Liver (tissue), 9 donors: ENCODE data around the gene TPST1. TPM values are rescaled to one million over a fixed set of nuclear protein-coding genes. Genes with fewer than 3 reads are reported as not detected.

ENCODE experiments used
- DNase-seq: peaks from one replicate; pipeline ENCODE4 v3.0.0-alpha.2; 2017; ENCODE audit warnings: low spot score
- H3K27ac ChIP-seq, 2 donors: one replicate each; pipeline ENCODE4 v1.7.0; 2013; ENCODE audit warnings: inconsistent platforms in 2 of 2, low read length in 2 of 2, control low read depth in 1 of 2, low read depth in 1 of 2, mild to moderate bottlenecking in 1 of 2
- H3K27me3 ChIP-seq, 4 donors: one replicate each; pipeline versions ENCODE4 v1.6.1 to v1.7.0; 2013; ENCODE audit warnings: low read length in 3 of 4, inconsistent platforms in 1 of 4, mild to moderate bottlenecking in 1 of 4, moderate library complexity in 1 of 4; ENCODE audit not compliant: control insufficient read depth in 4 of 4, insufficient read depth in 4 of 4
- H3K36me3 ChIP-seq, 4 donors: one replicate each; pipeline versions ENCODE4 v1.6.1 to v1.7.0; 2013; ENCODE audit warnings: low read length in 3 of 4, mild to moderate bottlenecking in 3 of 4, low read depth in 1 of 4, moderate library complexity in 1 of 4; ENCODE audit not compliant: control insufficient read depth in 4 of 4, insufficient read depth in 3 of 4
- H3K4me1 ChIP-seq, 4 donors: one replicate each; pipeline versions ENCODE4 v1.6.1 to v1.7.0; 2013; ENCODE audit warnings: low read length in 3 of 4, mild to moderate bottlenecking in 3 of 4, moderate library complexity in 1 of 4; ENCODE audit not compliant: control insufficient read depth in 4 of 4, insufficient read depth in 4 of 4
- H3K4me3 ChIP-seq, 3 donors: one replicate each; pipeline versions ENCODE4 v1.6.1 to v1.7.0; 2013; ENCODE audit warnings: low read length in 3 of 3, control low read depth in 1 of 3, low read depth in 1 of 3, mild to moderate bottlenecking in 1 of 3
- H3K9ac ChIP-seq, 2 donors: one replicate each; pipeline ENCODE4 v1.7.0; 2013; ENCODE audit warnings: low read length in 2 of 2, mild to moderate bottlenecking in 2 of 2, moderate library complexity in 2 of 2, control low read depth in 1 of 2, low read depth in 1 of 2
- H3K9me3 ChIP-seq, 4 donors: one replicate each; pipeline versions ENCODE4 v1.6.1 to v1.7.0; 2013; ENCODE audit warnings: low read length in 3 of 4; ENCODE audit not compliant: control insufficient read depth in 4 of 4
- EGR1 ChIP-seq, 2 donors: IDR thresholded peaks; 2 replicates each; pipeline ENCODE4 v1.6.1; 2016 to 2018; ENCODE audit warnings: antibody characterized with exemption in 2 of 2, low read depth in 2 of 2
- FOXA1 ChIP-seq: IDR thresholded peaks from 2 replicates; pipeline ENCODE4 v1.6.1; 2016; ENCODE audit warnings: antibody characterized with exemption
- FOXA2 ChIP-seq: IDR thresholded peaks from 2 replicates; pipeline ENCODE4 v1.6.1; 2016; ENCODE audit warnings: antibody characterized with exemption
- GABPA ChIP-seq, 2 donors: IDR thresholded peaks in 1 of 2; conservative IDR thresholded peaks in 1 of 2; 2 replicates each; pipeline ENCODE4 v1.6.1; 2016; ENCODE audit warnings: antibody characterized with exemption in 2 of 2, mild to moderate bottlenecking in 1 of 2, moderate library complexity in 1 of 2
- HNF4A ChIP-seq, 2 donors: conservative IDR thresholded peaks; 2 replicates each; pipeline ENCODE4 v1.6.1; 2016; ENCODE audit warnings: antibody characterized with exemption in 2 of 2, mild to moderate bottlenecking in 2 of 2
- NR2F2 ChIP-seq: IDR thresholded peaks from 2 replicates; pipeline ENCODE4 v1.6.1; 2016; ENCODE audit warnings: antibody characterized with exemption
- RAD21 ChIP-seq, 2 donors: IDR thresholded peaks; 2 replicates each; pipeline ENCODE4 v1.6.1; 2016; ENCODE audit warnings: antibody characterized with exemption in 2 of 2, mild to moderate bottlenecking in 2 of 2
- RXRA ChIP-seq, 2 donors: IDR thresholded peaks; 2 replicates each; pipeline ENCODE4 v1.6.1; 2017 to 2018; ENCODE audit warnings: antibody characterized with exemption in 2 of 2, mild to moderate bottlenecking in 1 of 2
- SP1 ChIP-seq: IDR thresholded peaks from 2 replicates; pipeline ENCODE4 v1.6.1; 2018; ENCODE audit warnings: antibody characterized with exemption, mild to moderate bottlenecking
- TAF1 ChIP-seq: conservative IDR thresholded peaks from 2 replicates; pipeline ENCODE4 v1.6.1; 2016; ENCODE audit warnings: antibody characterized with exemption, mild to moderate bottlenecking
- ZBTB33 ChIP-seq: IDR thresholded peaks from 2 replicates; pipeline ENCODE4 v1.6.1; 2016; ENCODE audit warnings: antibody characterized with exemption
- WGBS: extraction: QIAGEN DNeasy Blood & Tissue Kit; methylation state at CpG from one replicate; pipeline ENCODE4 v1.1.7; 2013; 5-methylcytosine and 5-hydroxymethylcytosine counted together
- polyA plus RNA-seq, 2 donors: library from polyadenylated mRNA; stranded (reverse) in 1 of 2; unstranded in 1 of 2; fragments of 200-250 nt in 1 of 2; fragments of >200 nt in 1 of 2; fragmentation: Nextera tagmentation in 1 of 2; extraction: Ambion mirVana in 1 of 2; gene quantifications; one replicate each; pipeline versions ENCODE4 v1.2.1 to v1.2.3, GENCODE V29; 2013 to 2015
- total RNA-seq, 2 donors: library from RNA; depleted of rRNA; stranded (reverse); fragments of >200 nt; gene quantifications; one replicate each; pipeline ENCODE4 v1.2.3, GENCODE V29; 2014
- TF ChIP-seq, protein P1 (sequence below): IDR thresholded peaks from 2 replicates; pipeline ENCODE4 v1.6.1; 2016; ENCODE audit warnings: antibody characterized with exemption
- TF ChIP-seq, protein P2 (sequence below): IDR thresholded peaks from 2 replicates; pipeline ENCODE4 v1.6.1; 2016; ENCODE audit warnings: antibody characterized with exemption, mild to moderate bottlenecking
- TF ChIP-seq, protein P3 (sequence below): fragments of 150-350 bp; IDR thresholded peaks from 2 replicates; pipeline ENCODE4 v1.5.1; 2017; ENCODE audit warnings: improper control_type of control experiment, low read depth, low read length; ENCODE audit not compliant: missing input control
- donor health status: healthy.
- donor health status: healthy.
- donor health status: healthy.
- donor health status: healthy.
- donor health status: healthy.

Gene TPST1
- total and polyA plus RNA-seq, 4 donors = 23.8 to 62.5 (median 25.7) TPM

GRCh38 chr7:66181845-66182244 lies 23.3 kb upstream of the TPST1 start:
- H3K4me1 ChIP-seq = peaks cover 0 to 5% (median 0%) of the 10 kb centered on the region in 4 donors
- TF ChIP-seq FOXA1 (no peak), NR2F2 (no peak), GABPA (IDR thresholded peaks at IDR 0.05 in 1 of 2, conservative IDR thresholded peaks at IDR 0.05 in 1 of 2) (no peak), ZBTB33 (no peak), FOXA2 (no peak), HNF4A (conservative IDR thresholded peaks at IDR 0.05) (no peak), SP1 (no peak), TAF1 (no peak), RXRA (IDR thresholded peaks at IDR 0.05) (no peak), EGR1 (IDR thresholded peaks at IDR 0.05; ENCODE audit: low read depth in 2 of 2) (no peak)
- TF ChIP-seq, protein P1, sequence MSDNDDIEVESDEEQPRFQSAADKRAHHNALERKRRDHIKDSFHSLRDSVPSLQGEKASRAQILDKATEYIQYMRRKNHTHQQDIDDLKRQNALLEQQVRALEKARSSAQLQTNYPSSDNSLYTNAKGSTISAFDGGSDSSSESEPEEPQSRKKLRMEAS = no peak
- TF ChIP-seq, protein P2, sequence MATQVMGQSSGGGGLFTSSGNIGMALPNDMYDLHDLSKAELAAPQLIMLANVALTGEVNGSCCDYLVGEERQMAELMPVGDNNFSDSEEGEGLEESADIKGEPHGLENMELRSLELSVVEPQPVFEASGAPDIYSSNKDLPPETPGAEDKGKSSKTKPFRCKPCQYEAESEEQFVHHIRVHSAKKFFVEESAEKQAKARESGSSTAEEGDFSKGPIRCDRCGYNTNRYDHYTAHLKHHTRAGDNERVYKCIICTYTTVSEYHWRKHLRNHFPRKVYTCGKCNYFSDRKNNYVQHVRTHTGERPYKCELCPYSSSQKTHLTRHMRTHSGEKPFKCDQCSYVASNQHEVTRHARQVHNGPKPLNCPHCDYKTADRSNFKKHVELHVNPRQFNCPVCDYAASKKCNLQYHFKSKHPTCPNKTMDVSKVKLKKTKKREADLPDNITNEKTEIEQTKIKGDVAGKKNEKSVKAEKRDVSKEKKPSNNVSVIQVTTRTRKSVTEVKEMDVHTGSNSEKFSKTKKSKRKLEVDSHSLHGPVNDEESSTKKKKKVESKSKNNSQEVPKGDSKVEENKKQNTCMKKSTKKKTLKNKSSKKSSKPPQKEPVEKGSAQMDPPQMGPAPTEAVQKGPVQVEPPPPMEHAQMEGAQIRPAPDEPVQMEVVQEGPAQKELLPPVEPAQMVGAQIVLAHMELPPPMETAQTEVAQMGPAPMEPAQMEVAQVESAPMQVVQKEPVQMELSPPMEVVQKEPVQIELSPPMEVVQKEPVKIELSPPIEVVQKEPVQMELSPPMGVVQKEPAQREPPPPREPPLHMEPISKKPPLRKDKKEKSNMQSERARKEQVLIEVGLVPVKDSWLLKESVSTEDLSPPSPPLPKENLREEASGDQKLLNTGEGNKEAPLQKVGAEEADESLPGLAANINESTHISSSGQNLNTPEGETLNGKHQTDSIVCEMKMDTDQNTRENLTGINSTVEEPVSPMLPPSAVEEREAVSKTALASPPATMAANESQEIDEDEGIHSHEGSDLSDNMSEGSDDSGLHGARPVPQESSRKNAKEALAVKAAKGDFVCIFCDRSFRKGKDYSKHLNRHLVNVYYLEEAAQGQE = no peak
- TF ChIP-seq, protein P3, sequence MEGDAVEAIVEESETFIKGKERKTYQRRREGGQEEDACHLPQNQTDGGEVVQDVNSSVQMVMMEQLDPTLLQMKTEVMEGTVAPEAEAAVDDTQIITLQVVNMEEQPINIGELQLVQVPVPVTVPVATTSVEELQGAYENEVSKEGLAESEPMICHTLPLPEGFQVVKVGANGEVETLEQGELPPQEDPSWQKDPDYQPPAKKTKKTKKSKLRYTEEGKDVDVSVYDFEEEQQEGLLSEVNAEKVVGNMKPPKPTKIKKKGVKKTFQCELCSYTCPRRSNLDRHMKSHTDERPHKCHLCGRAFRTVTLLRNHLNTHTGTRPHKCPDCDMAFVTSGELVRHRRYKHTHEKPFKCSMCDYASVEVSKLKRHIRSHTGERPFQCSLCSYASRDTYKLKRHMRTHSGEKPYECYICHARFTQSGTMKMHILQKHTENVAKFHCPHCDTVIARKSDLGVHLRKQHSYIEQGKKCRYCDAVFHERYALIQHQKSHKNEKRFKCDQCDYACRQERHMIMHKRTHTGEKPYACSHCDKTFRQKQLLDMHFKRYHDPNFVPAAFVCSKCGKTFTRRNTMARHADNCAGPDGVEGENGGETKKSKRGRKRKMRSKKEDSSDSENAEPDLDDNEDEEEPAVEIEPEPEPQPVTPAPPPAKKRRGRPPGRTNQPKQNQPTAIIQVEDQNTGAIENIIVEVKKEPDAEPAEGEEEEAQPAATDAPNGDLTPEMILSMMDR = no peak
- DNase-seq = no peak
- no peaks in the 10 kb centered on the region for H3K9me3 ChIP-seq
- H3K27ac ChIP-seq = no peak overlapping the region
- no peaks in the 10 kb centered on the region for H3K36me3 ChIP-seq
- 96% methylated on average over 2 of the region's 2 CpGs for WGBS
- no peaks in the 10 kb centered on the region for H3K27me3 ChIP-seq
- H3K4me3 ChIP-seq = no peak overlapping the region
- no peak overlapping the region for H3K9ac ChIP-seq

- H3K27me3 ChIP-seq = no peaks in the 10 kb centered on the region
- DNase-seq = no peak
These were observed 22.2 kb upstream of the TPST1 start for GRCh38 chr7:66182920-66183319.

More at GRCh38 chr7:66182920-66183319, 22.2 kb upstream of the TPST1 start:
- H3K9ac ChIP-seq = no peak overlapping the region
- H3K36me3 ChIP-seq = no peaks in the 10 kb centered on the region
- H3K27ac ChIP-seq = no peak overlapping the region
- H3K4me1 ChIP-seq = peaks cover 4 to 8% (median 6%) of the 10 kb centered on the region in 4 donors
- no peak overlapping the region for H3K4me3 ChIP-seq
- WGBS = 93% methylated on average over 6 of the region's 6 CpGs
- no peaks in the 10 kb centered on the region for H3K9me3 ChIP-seq
- TF ChIP-seq SP1 (no peak), ZBTB33 (no peak), GABPA (IDR thresholded peaks at IDR 0.05 in 1 of 2, conservative IDR thresholded peaks at IDR 0.05 in 1 of 2) (no peak), RAD21 (IDR thresholded peaks at IDR 0.05) (no peak)
- TF ChIP-seq, protein P3 = no peak
